K562 (cell line): ENCODE measurements around the gene MTIF3. TPM values are rescaled to one million over a fixed set of nuclear protein-coding genes. Genes with fewer than 3 reads are reported as not detected.
A peak's percentile ranks its signal among the peaks of the same experiment; 100 is the strongest.

Experiments used
- CREB3L1 ChIP-seq: fragments of 450-650 bp; IDR thresholded peaks from 2 replicates; pipeline ENCODE4 v1.6.1; 2014; ENCODE audit warnings: low read depth, mild to moderate bottlenecking, moderate library complexity, borderline replicate concordance
- ID3 ChIP-seq, 2 experiments: fragments of 250-450 bp in 1 of 2; fragments of 450-650 bp in 1 of 2; sonication (Bioruptor Pico) in 1 of 2; IDR thresholded peaks; 2 replicates each; pipeline versions ENCODE4 v1.6.1 to v1.8.0; 2016 to 2021; ENCODE audit warnings: mild to moderate bottlenecking in 2 of 2, moderate library complexity in 2 of 2, missing compliant biosample characterization in 1 of 2, missing genetic modification characterization in 1 of 2
- KAT2B ChIP-seq: IDR thresholded peaks from one replicate; pipeline ENCODE4 v1.6.1; 2012; ENCODE audit warnings: low read depth, mild to moderate bottlenecking, control low read depth, inconsistent platforms, low read length, moderate library complexity
- MAZ ChIP-seq, 2 experiments: fragments of 450-650 bp in 1 of 2; sonication (generic) in 1 of 2; formaldehyde crosslinking; IDR thresholded peaks in 1 of 2; conservative IDR thresholded peaks in 1 of 2; 2 replicates each; pipeline versions ENCODE4 v1.4.0 to v1.5.0; 2020; ENCODE audit warnings: mild to moderate bottlenecking in 1 of 2, missing genetic modification reagents in 1 of 2
- MGA ChIP-seq: fragments of 450-650 bp; IDR thresholded peaks from 2 replicates; pipeline ENCODE4 v1.6.1; 2016; ENCODE audit warnings: mild to moderate bottlenecking, moderate library complexity
- POLR2G ChIP-seq: fragments of 200-400 bp; formaldehyde crosslinking; IDR thresholded peaks from 2 replicates; pipeline ENCODE4 v1.6.1; 2017; ENCODE audit warnings: low read depth, mild to moderate bottlenecking, antibody characterized with exemption, low read length, moderate library complexity
- ZNF280B ChIP-seq: fragments of 250-450 bp; sonication (Bioruptor Pico); IDR thresholded peaks from 2 replicates; pipeline ENCODE4 v1.5.1; 2021; ENCODE audit warnings: mild to moderate bottlenecking
- ZNF589 ChIP-seq: fragments of 200-800 bp; sonication (Bioruptor generic); IDR thresholded peaks from 2 replicates; pipeline ENCODE4 v1.6.1; 2016; ENCODE audit warnings: low read depth, missing genetic modification characterization, missing compliant biosample characterization
- ZNF696 ChIP-seq: fragments of 250-450 bp; sonication (Bioruptor Pico); conservative IDR thresholded peaks from 2 replicates; pipeline ENCODE4 v1.4.0; 2020; ENCODE audit warnings: mild to moderate bottlenecking, moderate library complexity
- polyA plus RNA-seq, 8 experiments: library from polyadenylated mRNA; depleted of rRNA in 4 of 8; stranded (reverse) in 5 of 8; unstranded in 3 of 8; fragments of >200 nt; fragmentation: Nextera tagmentation in 2 of 8; fragmentation: Illumina TruSeq in 1 of 8; extraction: Ambion mirVana in 2 of 8; extraction: Trizol in 1 of 8; gene quantifications; 2 replicates each; pipeline versions ENCODE4 v1.2.1 to v1.2.3, GENCODE V29; 2011 to 2014; ENCODE audit warnings: inconsistent platforms in 1 of 8, missing spikeins in 1 of 8
- total RNA-seq, 7 experiments: library from RNA; depleted of rRNA in 6 of 7; stranded (reverse); fragments of >200 nt in 6 of 7; fragmentation: Illumina TruSeq in 2 of 7; extraction: Trizol in 2 of 7; gene quantifications; 2 replicates each; pipeline versions ENCODE4 v1.2.1 to v1.2.3, GENCODE V29; 2011 to 2021; ENCODE audit warnings: low replicate concordance in 1 of 7

The MTIF3 gene
- total and polyA plus RNA-seq, 9 of the 15 experiments (the other 6 are each of a cell fraction or from before 2014, with no cell fraction given): 23.5 to 73.6 (median 45.2) TPM

- no peak for TF ChIP-seq ZNF696 (CRISPR knock-in tag)
- TF ChIP-seq ZNF589: no peak
- no peak for TF ChIP-seq ID3 (CRISPR knock-in tag; IDR thresholded peaks at IDR 0.05)
- 0 out of 2 replicates have a peak, but pooled peaks have one; percentile 33 for TF ChIP-seq ID3 (tag; IDR thresholded peaks at IDR 0.05)
- peak; percentile 19; the same call in 1 of the 2 replicates for TF ChIP-seq MGA
- no peak for TF ChIP-seq CREB3L1
- peak; percentile 93 for TF ChIP-seq POLR2G
- TF ChIP-seq MAZ (CRISPR knock-in tag; conservative IDR thresholded peaks at IDR 0.05 in 1 of 2, IDR thresholded peaks at IDR 0.05 in 1 of 2): peak in 1 of 2 experiments; percentile 70; a peak in 3 of 4 replicates
- TF ChIP-seq ZNF280B: no peak
- no peak for TF ChIP-seq KAT2B
Measured at GRCh38 chr13:27449936-27450828, at the start of gene MTIF3 (continued).
